Upper lobe of left lung (tissue), 6 donors: ENCODE data around the gene ETS1. TPM values are rescaled to one million over a fixed set of nuclear protein-coding genes. Genes with fewer than 3 reads are reported as not detected.

Source experiments
- ATAC-seq, 2 donors: fragments of 200-7000 bp; cut with Tn5 transposase; one replicate each; pipeline ENCODE4 v1.9.1; 2022; ENCODE audit warnings: mild to moderate bottlenecking in 2 of 2, moderate library complexity in 2 of 2; ENCODE audit not compliant: low FRiP score in 2 of 2
- DNase-seq, 2 donors: peaks; one replicate each; pipeline ENCODE4 v3.0.0-alpha.2; 2019 to 2020
- H3K27ac ChIP-seq, 4 donors: fragments of 200-600 bp; sonication (generic); one replicate each; pipeline ENCODE4 v1.5.1; 2016 to 2019
- H3K27me3 ChIP-seq, 4 donors: fragments of 200-600 bp; sonication (generic); one replicate each; pipeline ENCODE4 v1.5.1; 2017 to 2019
- H3K36me3 ChIP-seq, 4 donors: fragments of 200-600 bp; sonication (generic); one replicate each; pipeline ENCODE4 v1.5.1; 2016 to 2019
- H3K4me1 ChIP-seq, 4 donors: fragments of 200-600 bp; sonication (generic); one replicate each; pipeline ENCODE4 v1.5.1; 2018 to 2019
- H3K4me3 ChIP-seq, 4 donors: fragments of 200-600 bp; sonication (generic); one replicate each; pipeline ENCODE4 v1.5.1; 2017 to 2019; ENCODE audit warnings: mild to moderate bottlenecking in 2 of 4, moderate library complexity in 1 of 4
- H3K9me3 ChIP-seq, 4 donors: fragments of 200-600 bp; sonication (generic); one replicate each; pipeline ENCODE4 v1.5.1; 2018 to 2019
- EP300 ChIP-seq, 4 donors: sonication (generic); formaldehyde crosslinking; IDR thresholded peaks; one replicate each; pipeline ENCODE4 v1.5.1; 2017; ENCODE audit warnings: antibody characterized with exemption in 4 of 4, control low read depth in 2 of 4
- POLR2A ChIP-seq, 4 donors: fragments of 450-650 bp; IDR thresholded peaks; one replicate each; pipeline ENCODE4 v1.5.1; 2016 to 2017; ENCODE audit warnings: antibody characterized with exemption in 4 of 4, mild to moderate bottlenecking in 2 of 4
- POLR2AphosphoS5 ChIP-seq, 2 donors: sonication (generic); formaldehyde crosslinking; IDR thresholded peaks; one replicate each; pipeline ENCODE4 v1.5.1; 2017; ENCODE audit warnings: antibody characterized with exemption in 2 of 2
- WGBS, 2 donors: methylation state at CpG; one replicate each; pipeline ENCODE4 v1.1.5; 2017 to 2018; 5-methylcytosine and 5-hydroxymethylcytosine counted together
- total RNA-seq, 6 donors: library from RNA; depleted of rRNA in 4 of 6; stranded (reverse); fragments of >200 nt in 4 of 6; gene quantifications; one replicate each; pipeline versions ENCODE4 v1.1.0 to v1.2.1, GENCODE V29; 2016 to 2021
- TF ChIP-seq, protein P1 (sequence below), 6 experiments: fragments of 450-650 bp in 4 of 6; fragments of 200-600 bp in 2 of 6; sonication (generic) in 2 of 6; IDR thresholded peaks; one replicate each; pipeline ENCODE4 v1.5.1; 2016 to 2019; ENCODE audit warnings: antibody characterized with exemption in 6 of 6
- donor health status: DM: no; HTN: no; CAD: no; lungs with moderate emphysema.
- donor health status: DM: no; HTN: yes; CAD: no; lungs with severe emphysema.

The ETS1 gene
- total RNA-seq, 6 donors from 2014 or later = 29.3 to 107 (median 79.0) TPM

- H3K4me1 ChIP-seq = peaks cover 6 to 21% (median 12%) of the 10 kb centered on the region in 4 donors
- ATAC-seq (peak in 1 of 2 donors; percentile 18), DNase-seq (no peak)
- H3K36me3 ChIP-seq = no peaks in the 10 kb centered on the region
- WGBS, 2 donors = 75 to 81% methylated on average over 5 of the region's 5 CpGs
- no peak overlapping the region for H3K27ac ChIP-seq
- H3K27me3 ChIP-seq = no peaks in the 10 kb centered on the region
- H3K9me3 ChIP-seq = no peaks in the 10 kb centered on the region
- TF ChIP-seq POLR2A (IDR thresholded peaks at IDR 0.05) = no peak
- no peak for TF ChIP-seq EP300 (IDR thresholded peaks at IDR 0.05)
- TF ChIP-seq, protein P1, sequence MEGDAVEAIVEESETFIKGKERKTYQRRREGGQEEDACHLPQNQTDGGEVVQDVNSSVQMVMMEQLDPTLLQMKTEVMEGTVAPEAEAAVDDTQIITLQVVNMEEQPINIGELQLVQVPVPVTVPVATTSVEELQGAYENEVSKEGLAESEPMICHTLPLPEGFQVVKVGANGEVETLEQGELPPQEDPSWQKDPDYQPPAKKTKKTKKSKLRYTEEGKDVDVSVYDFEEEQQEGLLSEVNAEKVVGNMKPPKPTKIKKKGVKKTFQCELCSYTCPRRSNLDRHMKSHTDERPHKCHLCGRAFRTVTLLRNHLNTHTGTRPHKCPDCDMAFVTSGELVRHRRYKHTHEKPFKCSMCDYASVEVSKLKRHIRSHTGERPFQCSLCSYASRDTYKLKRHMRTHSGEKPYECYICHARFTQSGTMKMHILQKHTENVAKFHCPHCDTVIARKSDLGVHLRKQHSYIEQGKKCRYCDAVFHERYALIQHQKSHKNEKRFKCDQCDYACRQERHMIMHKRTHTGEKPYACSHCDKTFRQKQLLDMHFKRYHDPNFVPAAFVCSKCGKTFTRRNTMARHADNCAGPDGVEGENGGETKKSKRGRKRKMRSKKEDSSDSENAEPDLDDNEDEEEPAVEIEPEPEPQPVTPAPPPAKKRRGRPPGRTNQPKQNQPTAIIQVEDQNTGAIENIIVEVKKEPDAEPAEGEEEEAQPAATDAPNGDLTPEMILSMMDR (IDR thresholded peaks at IDR 0.05) = no peak
- no peak overlapping the region for H3K4me3 ChIP-seq
Observed at GRCh38 chr11:128607819-128608218, 20.5 kb upstream of the ETS1 start.

DNA sequence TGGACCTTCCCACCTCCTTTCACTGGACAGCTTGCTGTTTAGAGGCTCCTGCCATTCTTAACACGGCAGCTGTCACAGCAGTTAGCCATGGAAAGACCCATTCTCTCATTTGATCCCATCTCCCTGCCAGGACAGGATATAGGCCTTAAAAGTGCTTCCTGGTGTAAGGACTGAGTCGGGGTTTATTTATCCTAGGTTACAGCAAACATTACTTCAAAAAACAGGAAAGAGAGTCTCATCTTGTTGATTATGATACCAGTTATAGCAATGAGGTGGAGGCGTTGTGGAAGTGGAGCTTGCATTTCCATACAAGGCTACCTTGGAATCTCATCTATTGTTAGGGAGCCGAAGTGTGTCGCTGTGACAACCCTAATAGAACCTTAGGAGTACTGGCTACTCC, 17.4 kb upstream of the ETS1 start:
- H3K36me3 ChIP-seq = no peaks in the 10 kb centered on the region
- H3K4me3 ChIP-seq = no peak overlapping the region
- ATAC-seq (peak in 1 of 2 donors; percentile 51), DNase-seq (no peak)
- peak overlapping the region in 2 of 4 donors; percentile 9 to 76 for H3K27ac ChIP-seq
- H3K4me1 ChIP-seq = peaks cover 0 to 6% (median 3%) of the 10 kb centered on the region in 4 donors
- no peaks in the 10 kb centered on the region for H3K27me3 ChIP-seq
- TF ChIP-seq EP300 (IDR thresholded peaks at IDR 0.05) = peak in 3 of 4 donors; percentile 49 to 63 (median 51)
- TF ChIP-seq POLR2AphosphoS5 (IDR thresholded peaks at IDR 0.05) = peak; percentile 47 to 62
- TF ChIP-seq, protein P1 (IDR thresholded peaks at IDR 0.05) = no peak
- no peak for TF ChIP-seq POLR2A (IDR thresholded peaks at IDR 0.05)
- WGBS, 2 donors = 67 to 72% methylated on average over 5 of the region's 5 CpGs
- no peaks in the 10 kb centered on the region for H3K9me3 ChIP-seq

- TF ChIP-seq EP300 (IDR thresholded peaks at IDR 0.05) (no peak), POLR2A (IDR thresholded peaks at IDR 0.05) (no peak), POLR2AphosphoS5 (IDR thresholded peaks at IDR 0.05) (no peak)
- TF ChIP-seq, protein P1 (IDR thresholded peaks at IDR 0.05) = no peak
- peaks cover 0 to 10% (median 3%) of the 10 kb centered on the region in 4 donors for H3K4me1 ChIP-seq
- no peaks in the 10 kb centered on the region for H3K9me3 ChIP-seq
- no peaks in the 10 kb centered on the region for H3K27me3 ChIP-seq
- H3K4me3 ChIP-seq = no peak overlapping the region
- DNase-seq = no peak
- peak overlapping the region in 3 of 4 donors; percentile 9 to 76 (median 46) for H3K27ac ChIP-seq
- WGBS, 2 donors = 61 to 70% methylated on average over 5 of the region's 5 CpGs
- no peaks in the 10 kb centered on the region for H3K36me3 ChIP-seq
- ATAC-seq = peak; percentile 10 to 59
Observed at GRCh38 chr11:128603752-128604414, 16.5 kb upstream of the ETS1 start.

DNA sequence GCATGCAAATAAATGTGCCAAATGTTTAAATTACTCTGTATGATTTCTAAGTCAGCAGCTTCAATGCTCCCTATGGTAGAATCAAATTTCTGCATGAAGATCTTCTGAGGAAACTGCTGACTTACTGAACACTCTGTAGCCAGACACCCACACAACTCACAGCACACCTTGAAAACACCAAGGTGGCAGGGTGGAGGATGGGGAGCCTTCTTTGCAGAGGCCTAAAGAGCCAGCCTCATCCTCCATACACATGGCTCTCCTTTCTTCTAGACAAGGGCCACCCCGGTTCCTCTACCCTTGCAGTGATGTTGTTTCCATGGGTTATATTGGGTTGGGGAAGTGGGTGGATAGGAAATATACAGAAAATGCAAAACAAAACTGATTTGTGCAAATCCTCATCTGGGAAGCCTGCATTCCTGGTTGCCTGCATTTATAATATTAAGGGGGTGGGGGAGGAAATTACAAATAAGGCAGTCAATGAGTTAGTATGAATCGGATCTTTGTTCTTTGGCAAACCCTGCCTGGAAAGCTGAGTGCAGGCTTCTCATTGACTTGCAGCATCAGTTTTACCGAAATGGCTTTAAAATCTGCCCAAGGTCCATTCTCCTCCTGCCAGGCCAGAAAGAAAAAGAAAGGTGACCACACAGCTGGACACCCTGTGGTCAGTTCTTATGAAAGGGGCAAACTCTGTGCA, 15.8 kb upstream of the ETS1 start:
- peaks cover 0 to 14% (median 5%) of the 10 kb centered on the region in 4 donors for H3K4me1 ChIP-seq
- 82 to 91% methylated on average over 3 of the region's 3 CpGs for WGBS, 2 donors
- ATAC-seq (no peak), DNase-seq (no peak)
- H3K9me3 ChIP-seq = no peaks in the 10 kb centered on the region
- no peak overlapping the region for H3K4me3 ChIP-seq
- TF ChIP-seq EP300 (IDR thresholded peaks at IDR 0.05) = no peak
- TF ChIP-seq POLR2A (IDR thresholded peaks at IDR 0.05) = no peak
- TF ChIP-seq, protein P1 (IDR thresholded peaks at IDR 0.05) = no peak
- no peak for TF ChIP-seq POLR2AphosphoS5 (IDR thresholded peaks at IDR 0.05)
- no peaks in the 10 kb centered on the region for H3K27me3 ChIP-seq
- H3K36me3 ChIP-seq = no peaks in the 10 kb centered on the region
- no peak overlapping the region for H3K27ac ChIP-seq
